Measurements from ENCODE around the gene ZNF581.

- TF ChIP-seq, protein P1, sequence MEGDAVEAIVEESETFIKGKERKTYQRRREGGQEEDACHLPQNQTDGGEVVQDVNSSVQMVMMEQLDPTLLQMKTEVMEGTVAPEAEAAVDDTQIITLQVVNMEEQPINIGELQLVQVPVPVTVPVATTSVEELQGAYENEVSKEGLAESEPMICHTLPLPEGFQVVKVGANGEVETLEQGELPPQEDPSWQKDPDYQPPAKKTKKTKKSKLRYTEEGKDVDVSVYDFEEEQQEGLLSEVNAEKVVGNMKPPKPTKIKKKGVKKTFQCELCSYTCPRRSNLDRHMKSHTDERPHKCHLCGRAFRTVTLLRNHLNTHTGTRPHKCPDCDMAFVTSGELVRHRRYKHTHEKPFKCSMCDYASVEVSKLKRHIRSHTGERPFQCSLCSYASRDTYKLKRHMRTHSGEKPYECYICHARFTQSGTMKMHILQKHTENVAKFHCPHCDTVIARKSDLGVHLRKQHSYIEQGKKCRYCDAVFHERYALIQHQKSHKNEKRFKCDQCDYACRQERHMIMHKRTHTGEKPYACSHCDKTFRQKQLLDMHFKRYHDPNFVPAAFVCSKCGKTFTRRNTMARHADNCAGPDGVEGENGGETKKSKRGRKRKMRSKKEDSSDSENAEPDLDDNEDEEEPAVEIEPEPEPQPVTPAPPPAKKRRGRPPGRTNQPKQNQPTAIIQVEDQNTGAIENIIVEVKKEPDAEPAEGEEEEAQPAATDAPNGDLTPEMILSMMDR (IDR thresholded peaks at IDR 0.05): no peak
- TF ChIP-seq POLR2A (IDR thresholded peaks at IDR 0.05): no peak
- TF ChIP-seq EP300 (IDR thresholded peaks at IDR 0.05): no peak
These were observed 42.8 kb upstream of the ZNF581 start for GRCh38 chr19:55600662-55601028.

Data from tibial nerve (tissue), 4 donors.